ENCODE data around the gene PDS5B.

DNA sequence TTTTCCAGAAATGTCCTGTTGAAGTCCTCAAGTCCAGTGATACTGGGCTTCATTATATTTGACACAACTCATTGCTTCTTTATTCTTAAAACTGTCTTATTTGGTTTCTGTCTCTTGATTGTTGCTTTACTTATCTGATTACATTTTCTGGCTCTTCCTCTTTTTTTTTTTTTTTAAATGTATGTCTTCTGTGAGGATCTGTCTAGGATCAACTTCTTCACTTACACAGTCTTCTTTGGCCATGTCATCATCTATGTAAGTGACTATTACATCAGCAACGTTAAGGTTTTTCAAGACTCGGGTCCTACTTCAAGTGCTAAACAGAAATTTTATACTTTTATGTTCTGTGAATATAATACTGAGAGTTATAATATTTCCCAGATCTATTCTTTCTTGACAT, 162.1 kb downstream of the PDS5B start:
- TF ChIP-seq, protein P1, sequence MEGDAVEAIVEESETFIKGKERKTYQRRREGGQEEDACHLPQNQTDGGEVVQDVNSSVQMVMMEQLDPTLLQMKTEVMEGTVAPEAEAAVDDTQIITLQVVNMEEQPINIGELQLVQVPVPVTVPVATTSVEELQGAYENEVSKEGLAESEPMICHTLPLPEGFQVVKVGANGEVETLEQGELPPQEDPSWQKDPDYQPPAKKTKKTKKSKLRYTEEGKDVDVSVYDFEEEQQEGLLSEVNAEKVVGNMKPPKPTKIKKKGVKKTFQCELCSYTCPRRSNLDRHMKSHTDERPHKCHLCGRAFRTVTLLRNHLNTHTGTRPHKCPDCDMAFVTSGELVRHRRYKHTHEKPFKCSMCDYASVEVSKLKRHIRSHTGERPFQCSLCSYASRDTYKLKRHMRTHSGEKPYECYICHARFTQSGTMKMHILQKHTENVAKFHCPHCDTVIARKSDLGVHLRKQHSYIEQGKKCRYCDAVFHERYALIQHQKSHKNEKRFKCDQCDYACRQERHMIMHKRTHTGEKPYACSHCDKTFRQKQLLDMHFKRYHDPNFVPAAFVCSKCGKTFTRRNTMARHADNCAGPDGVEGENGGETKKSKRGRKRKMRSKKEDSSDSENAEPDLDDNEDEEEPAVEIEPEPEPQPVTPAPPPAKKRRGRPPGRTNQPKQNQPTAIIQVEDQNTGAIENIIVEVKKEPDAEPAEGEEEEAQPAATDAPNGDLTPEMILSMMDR (conservative IDR thresholded peaks at IDR 0.05; ENCODE audit: low read depth in 2 of 2) = no peak
- TF ChIP-seq ZNF331 (CRISPR knock-in tag; IDR thresholded peaks at IDR 0.05; ENCODE audit: low read depth) = no peak
- TF ChIP-seq EZH2 (IDR thresholded peaks at IDR 0.05; ENCODE audit: low read depth, unreplicated experiment) = no peak
- TF ChIP-seq POLR2AphosphoS5 (IDR thresholded peaks at IDR 0.05; ENCODE audit: low read depth) = no peak
- TF ChIP-seq CREB1 (CRISPR knock-in tag; IDR thresholded peaks at IDR 0.05; ENCODE audit: low read depth) = no peak
- no peak for TF ChIP-seq NANOG (IDR thresholded peaks at IDR 0.05; ENCODE audit: borderline replicate concordance)
- no peak for TF ChIP-seq EZH2phosphoT487 (IDR thresholded peaks at IDR 0.05; ENCODE audit: unreplicated experiment)
- TF ChIP-seq, protein P2, sequence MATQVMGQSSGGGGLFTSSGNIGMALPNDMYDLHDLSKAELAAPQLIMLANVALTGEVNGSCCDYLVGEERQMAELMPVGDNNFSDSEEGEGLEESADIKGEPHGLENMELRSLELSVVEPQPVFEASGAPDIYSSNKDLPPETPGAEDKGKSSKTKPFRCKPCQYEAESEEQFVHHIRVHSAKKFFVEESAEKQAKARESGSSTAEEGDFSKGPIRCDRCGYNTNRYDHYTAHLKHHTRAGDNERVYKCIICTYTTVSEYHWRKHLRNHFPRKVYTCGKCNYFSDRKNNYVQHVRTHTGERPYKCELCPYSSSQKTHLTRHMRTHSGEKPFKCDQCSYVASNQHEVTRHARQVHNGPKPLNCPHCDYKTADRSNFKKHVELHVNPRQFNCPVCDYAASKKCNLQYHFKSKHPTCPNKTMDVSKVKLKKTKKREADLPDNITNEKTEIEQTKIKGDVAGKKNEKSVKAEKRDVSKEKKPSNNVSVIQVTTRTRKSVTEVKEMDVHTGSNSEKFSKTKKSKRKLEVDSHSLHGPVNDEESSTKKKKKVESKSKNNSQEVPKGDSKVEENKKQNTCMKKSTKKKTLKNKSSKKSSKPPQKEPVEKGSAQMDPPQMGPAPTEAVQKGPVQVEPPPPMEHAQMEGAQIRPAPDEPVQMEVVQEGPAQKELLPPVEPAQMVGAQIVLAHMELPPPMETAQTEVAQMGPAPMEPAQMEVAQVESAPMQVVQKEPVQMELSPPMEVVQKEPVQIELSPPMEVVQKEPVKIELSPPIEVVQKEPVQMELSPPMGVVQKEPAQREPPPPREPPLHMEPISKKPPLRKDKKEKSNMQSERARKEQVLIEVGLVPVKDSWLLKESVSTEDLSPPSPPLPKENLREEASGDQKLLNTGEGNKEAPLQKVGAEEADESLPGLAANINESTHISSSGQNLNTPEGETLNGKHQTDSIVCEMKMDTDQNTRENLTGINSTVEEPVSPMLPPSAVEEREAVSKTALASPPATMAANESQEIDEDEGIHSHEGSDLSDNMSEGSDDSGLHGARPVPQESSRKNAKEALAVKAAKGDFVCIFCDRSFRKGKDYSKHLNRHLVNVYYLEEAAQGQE (IDR thresholded peaks at IDR 0.05; ENCODE audit: unreplicated experiment) = no peak
- no peak for TF ChIP-seq STAT1 (IDR thresholded peaks at IDR 0.05; ENCODE audit: unreplicated experiment)
- TF ChIP-seq, protein P3, sequence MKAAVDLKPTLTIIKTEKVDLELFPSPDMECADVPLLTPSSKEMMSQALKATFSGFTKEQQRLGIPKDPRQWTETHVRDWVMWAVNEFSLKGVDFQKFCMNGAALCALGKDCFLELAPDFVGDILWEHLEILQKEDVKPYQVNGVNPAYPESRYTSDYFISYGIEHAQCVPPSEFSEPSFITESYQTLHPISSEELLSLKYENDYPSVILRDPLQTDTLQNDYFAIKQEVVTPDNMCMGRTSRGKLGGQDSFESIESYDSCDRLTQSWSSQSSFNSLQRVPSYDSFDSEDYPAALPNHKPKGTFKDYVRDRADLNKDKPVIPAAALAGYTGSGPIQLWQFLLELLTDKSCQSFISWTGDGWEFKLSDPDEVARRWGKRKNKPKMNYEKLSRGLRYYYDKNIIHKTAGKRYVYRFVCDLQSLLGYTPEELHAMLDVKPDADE (IDR thresholded peaks at IDR 0.05) = no peak

Data from GM23338 (cell line).